HUES64 (cell line): ENCODE data around the gene KAT8.
"Not testable (repeated sequence)": the region's sequence is repeated elsewhere in the genome, so short reads cannot be mapped to it uniquely, and the experiment has no call there.

Experiments used
- H3K27ac ChIP-seq: 2 replicates; pipeline ENCODE4 v1.7.0; 2013; ENCODE audit warnings: low read depth, low read length, inconsistent platforms
- H3K27me3 ChIP-seq: 2 replicates; pipeline ENCODE4 v1.6.1; 2013; ENCODE audit warnings: mild to moderate bottlenecking, low read length; ENCODE audit not compliant: insufficient read depth
- H3K36me3 ChIP-seq: 2 replicates; pipeline ENCODE4 v1.6.1; 2013; ENCODE audit warnings: mild to moderate bottlenecking, low read length; ENCODE audit not compliant: insufficient read depth
- H3K4me1 ChIP-seq: 2 replicates; pipeline ENCODE4 v1.6.1; 2013; ENCODE audit warnings: mild to moderate bottlenecking, low read length, moderate library complexity; ENCODE audit not compliant: insufficient read depth
- H3K4me3 ChIP-seq: 2 replicates; pipeline ENCODE4 v1.5.1; 2013; ENCODE audit warnings: mild to moderate bottlenecking, low read length, moderate library complexity
- H3K9ac ChIP-seq: 2 replicates; pipeline ENCODE4 v1.6.1; 2013; ENCODE audit warnings: mild to moderate bottlenecking, low read depth, low read length
- H3K9me3 ChIP-seq: 2 replicates; pipeline ENCODE4 v1.6.1; 2013; ENCODE audit warnings: low read depth, low read length; ENCODE audit not compliant: insufficient read depth
- WGBS: fragments of 150-250, 120-280 bp; methylation state at CpG from one replicate; pipeline ENCODE4 v1.1.7; 2013; ENCODE audit warnings: missing lambda C conversion rate; 5-methylcytosine and 5-hydroxymethylcytosine counted together

KAT8 gene

DNA sequence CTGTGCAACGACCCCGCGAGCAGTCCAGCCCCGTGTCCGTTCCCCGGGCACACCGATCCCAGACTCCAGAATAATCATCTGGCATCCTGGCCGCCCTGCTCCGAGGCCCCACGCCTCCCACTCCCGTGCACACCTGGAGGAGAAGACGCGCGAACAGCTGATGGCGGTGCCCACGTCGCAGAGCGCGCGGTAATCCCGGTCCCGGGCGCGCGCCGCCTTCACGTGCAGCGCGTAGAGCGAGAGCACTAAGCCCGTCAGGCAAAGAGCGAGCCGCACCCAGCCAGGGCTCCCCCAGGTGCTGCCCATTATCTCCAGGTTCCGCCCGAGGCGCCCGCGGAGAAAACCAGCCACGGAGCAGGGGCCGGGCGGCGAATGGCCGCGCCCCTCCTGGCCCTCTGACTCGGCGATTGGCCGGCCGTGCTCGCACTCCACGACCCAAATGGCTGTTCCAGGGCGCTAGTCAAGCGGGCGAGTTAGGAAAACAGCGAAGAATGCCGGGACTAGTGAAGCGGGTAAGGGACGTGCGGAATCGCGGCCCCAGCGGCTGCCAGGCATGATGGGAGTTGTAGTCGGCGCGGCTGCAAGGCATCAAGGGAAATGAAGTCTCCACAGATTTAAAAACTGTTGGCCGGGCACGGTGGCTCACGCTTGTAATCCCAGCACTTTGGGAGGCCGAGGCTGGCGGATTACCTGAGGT, 22.9 kb upstream of the KAT8 start, which contains the start of gene VKORC1:
Gene VKORC1, minus strand, starts transcription at position 374 of the 697 bp plus-strand sequence. Its CDS starts 68 bp downstream, at position 306.
- peak within 1 kb of the TSS; percentile 79 for H3K4me3 ChIP-seq
- H3K27me3 ChIP-seq, result no peaks in the 10 kb centered on the region
- under 1% methylated on average over 69 of the region's 69 CpGs for WGBS
- H3K36me3 ChIP-seq, result peaks cover 23% of the 10 kb centered on the region
- no peaks in the 10 kb centered on the region for H3K9me3 ChIP-seq
- peak within 1 kb of the TSS; percentile 88 for H3K27ac ChIP-seq
- H3K4me1 ChIP-seq, result peaks cover 4% of the 10 kb centered on the region; the same call in 1 of the 2 replicates
- H3K9ac ChIP-seq, result peak within 1 kb of the TSS; percentile 83

DNA sequence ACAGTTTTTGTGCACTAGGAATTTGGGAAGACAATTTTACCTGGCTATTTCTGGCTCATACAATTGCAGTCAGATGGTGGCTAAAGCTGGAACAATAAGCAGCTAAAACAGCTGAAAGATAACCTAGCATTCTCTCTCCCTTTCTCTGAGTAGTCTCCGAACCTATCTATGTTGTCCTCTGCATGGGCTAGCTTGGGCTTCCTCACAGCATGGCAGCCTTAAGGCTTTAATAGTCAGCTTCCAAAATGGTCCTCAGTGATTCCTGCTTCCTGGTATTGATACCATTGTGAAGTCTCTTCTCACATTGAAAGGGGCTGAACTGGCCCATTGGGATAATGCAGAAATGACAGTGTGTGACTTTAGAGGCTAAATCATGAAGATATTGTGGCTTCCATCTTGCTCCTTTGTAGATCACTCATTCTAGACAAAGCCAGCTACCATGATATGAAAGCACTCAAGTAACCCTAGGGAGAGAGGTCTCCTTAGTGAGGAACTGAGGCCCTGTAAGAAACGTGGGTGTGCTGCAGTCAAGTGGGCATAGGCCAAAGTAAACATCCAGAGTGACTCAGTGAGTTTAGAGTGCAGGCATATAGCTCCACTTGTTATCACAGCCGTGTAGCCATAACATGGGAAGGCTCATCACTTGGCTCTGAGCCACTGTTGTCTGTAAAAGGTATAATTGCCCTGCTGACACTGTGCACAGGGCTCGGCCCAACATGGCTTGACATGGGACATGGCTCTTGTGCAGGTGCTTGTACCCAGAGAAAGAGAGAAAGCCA, 17.4 kb upstream of the KAT8 start:
- Histone ChIP-seq H3K9ac (no peak overlapping the region), H3K27ac (no peak overlapping the region), H3K27me3 (no peaks in the 10 kb centered on the region), H3K36me3 (no peaks in the 10 kb centered on the region), H3K4me1 (no peaks in the 10 kb centered on the region), H3K4me3 (no peak overlapping the region), H3K9me3 (no peaks in the 10 kb centered on the region)
- WGBS, result 79% methylated on average over 4 of the region's 4 CpGs

DNA sequence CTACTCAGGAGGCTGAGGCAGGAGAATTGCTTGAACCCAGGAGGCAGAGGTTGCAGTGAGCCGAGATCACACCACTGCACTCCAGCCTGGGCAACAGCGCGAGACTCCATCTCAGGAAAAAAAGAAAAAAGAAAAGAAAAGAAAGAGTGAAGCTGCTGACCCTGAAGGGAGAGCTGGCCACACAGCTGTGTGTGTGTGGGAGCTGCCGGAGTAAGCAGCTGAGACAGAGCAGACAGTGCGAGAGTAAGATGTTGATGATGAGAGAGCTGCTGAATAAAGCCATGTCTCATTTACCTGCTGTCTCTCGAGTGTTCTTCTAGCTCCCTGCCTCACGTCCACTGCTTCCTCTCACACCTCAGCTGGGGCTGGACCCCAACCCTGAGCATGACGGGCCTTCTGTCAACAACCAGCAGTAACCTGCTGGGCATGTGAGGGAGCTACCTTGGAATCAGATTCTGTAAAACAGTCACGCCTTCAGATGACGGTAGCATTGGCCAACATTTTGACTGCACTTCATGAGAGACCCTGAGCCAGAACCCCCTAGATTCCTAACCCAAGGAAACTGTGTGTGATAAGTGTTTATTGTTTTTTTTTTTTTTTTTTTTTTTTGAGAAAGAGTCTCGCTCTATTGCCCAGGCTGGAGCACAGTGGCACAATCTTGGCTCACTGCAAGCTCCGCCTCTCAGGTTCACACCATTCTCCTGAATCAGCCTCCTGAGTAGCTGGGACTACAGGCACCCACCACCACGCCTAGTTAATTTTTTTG, 16.4 kb upstream of the KAT8 start:
- not testable (repeated sequence) for H3K9ac ChIP-seq, H3K27ac ChIP-seq, H3K4me3 ChIP-seq, H3K36me3 ChIP-seq, H3K9me3 ChIP-seq, H3K27me3 ChIP-seq, H3K4me1 ChIP-seq
- 83% methylated on average over 13 of the region's 13 CpGs for WGBS

DNA sequence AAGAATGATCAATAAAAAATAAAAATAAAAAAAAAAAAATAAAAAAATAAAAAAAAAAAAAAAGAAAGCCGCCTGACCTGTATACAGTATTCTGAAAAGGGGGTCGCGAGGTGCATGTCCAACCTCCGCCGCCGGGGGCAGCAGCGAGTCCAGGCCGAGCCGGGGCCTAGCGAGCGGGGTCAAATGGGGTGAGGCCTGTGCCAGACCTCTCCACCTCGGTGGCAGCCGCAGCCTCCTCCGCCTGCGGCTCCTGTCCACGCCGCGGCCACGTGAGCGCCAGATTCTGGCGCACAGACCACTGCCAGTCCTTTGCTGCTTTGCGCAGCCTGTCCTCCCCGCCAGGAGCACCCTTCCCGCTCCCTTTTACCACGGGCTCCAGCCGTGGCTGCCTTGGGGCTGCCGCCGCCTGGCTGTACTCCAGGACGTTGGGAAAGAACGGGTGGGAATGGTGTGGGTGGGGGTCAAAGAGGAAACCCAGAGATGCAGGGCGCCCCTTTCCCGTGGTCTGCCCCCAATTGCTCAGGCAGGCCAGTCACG, 11.7 kb upstream of the KAT8 start:
- H3K9ac ChIP-seq, result 0 out of 2 replicates have a peak overlapping the region, but pooled peaks have one; percentile 47
- no peaks in the 10 kb centered on the region for H3K4me1 ChIP-seq
- peaks cover 15% of the 10 kb centered on the region for H3K36me3 ChIP-seq
- 38% methylated on average over 30 of the region's 33 CpGs for WGBS
- H3K4me3 ChIP-seq, result no peak overlapping the region
- H3K9me3 ChIP-seq, result no peaks in the 10 kb centered on the region
- H3K27ac ChIP-seq, result no peak overlapping the region
- no peaks in the 10 kb centered on the region for H3K27me3 ChIP-seq

DNA sequence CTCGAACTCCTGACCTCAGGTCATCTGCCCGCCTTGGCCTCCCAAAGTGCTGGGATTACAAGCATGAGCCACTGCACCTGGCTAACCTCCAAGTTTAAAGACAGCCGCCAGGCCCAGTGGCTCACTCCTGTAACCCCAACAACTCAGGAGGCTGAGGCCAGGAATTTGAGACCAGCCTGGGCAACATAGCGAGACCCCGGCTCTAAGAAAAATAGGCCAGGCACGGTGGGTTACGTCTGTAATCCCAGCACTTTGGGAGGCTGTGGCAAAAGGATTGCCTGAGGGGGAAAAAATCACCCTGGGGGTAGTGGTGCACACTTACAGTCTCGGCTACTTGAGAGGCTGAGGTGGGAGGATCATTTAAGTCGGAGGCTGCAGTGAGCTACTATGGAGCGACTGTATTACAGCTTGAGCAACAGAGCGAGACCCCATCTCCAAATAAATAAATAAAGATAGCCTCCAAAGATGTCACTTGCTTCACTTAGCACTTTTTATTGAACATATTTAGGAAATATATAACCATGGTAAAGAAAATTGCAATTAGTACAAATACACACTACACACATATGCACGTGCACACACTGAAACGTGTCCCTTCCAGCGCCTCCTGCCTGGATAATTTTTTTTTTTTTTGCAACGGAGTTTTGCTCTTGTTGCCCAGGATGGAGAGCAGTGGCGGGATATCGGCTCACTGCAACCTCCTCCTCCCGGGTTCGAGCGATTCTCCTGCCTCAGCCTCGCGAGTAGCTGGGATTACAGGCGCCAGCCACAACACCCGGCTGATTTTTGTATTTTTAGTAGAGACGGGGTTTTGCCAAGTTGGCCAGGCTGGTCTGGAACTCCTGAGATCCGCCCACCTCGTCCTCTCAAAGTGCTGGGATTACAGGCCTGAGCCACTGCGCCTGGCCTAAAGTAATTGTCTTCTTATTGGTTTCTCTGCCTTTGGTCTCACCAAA, 10.7 kb upstream of the KAT8 start:
- H3K27ac ChIP-seq, result no peak overlapping the region
- H3K9ac ChIP-seq, result no peak overlapping the region
- H3K4me1 ChIP-seq, result no peaks in the 10 kb centered on the region
- no peaks in the 10 kb centered on the region for H3K9me3 ChIP-seq
- H3K4me3 ChIP-seq, result no peak overlapping the region
- 94% methylated on average over 28 of the region's 28 CpGs for WGBS
- peaks cover 25% of the 10 kb centered on the region for H3K36me3 ChIP-seq
- H3K27me3 ChIP-seq, result no peaks in the 10 kb centered on the region

DNA sequence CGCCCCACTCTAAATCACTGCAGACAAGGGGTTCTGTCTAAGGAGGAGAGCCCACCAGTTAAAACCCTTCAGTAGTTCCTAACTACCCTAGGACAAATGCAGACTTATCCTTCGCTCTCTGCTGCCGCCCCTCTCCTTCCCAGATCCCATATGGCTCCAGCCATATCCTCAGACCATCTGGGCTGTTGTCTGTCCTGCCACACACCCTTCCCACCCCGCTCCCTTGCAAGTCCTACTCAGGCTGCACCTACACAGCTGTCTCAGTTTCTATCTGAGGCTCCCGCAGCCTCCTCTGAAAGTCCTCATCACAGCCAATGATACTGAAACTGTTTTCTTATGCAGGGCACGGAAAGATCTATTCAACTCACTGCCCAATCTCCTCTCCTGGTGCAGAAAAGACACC, 10.0 kb upstream of the KAT8 start:
- 89% methylated on average over 6 of the region's 6 CpGs for WGBS
- no peaks in the 10 kb centered on the region for H3K4me1 ChIP-seq
- H3K27me3 ChIP-seq, result no peaks in the 10 kb centered on the region
- H3K4me3 ChIP-seq, result no peak overlapping the region; the same call in 1 of the 2 replicates
- H3K36me3 ChIP-seq, result peaks cover 32% of the 10 kb centered on the region
- H3K9ac ChIP-seq, result no peak overlapping the region
- H3K27ac ChIP-seq, result no peak overlapping the region
- no peaks in the 10 kb centered on the region for H3K9me3 ChIP-seq

DNA sequence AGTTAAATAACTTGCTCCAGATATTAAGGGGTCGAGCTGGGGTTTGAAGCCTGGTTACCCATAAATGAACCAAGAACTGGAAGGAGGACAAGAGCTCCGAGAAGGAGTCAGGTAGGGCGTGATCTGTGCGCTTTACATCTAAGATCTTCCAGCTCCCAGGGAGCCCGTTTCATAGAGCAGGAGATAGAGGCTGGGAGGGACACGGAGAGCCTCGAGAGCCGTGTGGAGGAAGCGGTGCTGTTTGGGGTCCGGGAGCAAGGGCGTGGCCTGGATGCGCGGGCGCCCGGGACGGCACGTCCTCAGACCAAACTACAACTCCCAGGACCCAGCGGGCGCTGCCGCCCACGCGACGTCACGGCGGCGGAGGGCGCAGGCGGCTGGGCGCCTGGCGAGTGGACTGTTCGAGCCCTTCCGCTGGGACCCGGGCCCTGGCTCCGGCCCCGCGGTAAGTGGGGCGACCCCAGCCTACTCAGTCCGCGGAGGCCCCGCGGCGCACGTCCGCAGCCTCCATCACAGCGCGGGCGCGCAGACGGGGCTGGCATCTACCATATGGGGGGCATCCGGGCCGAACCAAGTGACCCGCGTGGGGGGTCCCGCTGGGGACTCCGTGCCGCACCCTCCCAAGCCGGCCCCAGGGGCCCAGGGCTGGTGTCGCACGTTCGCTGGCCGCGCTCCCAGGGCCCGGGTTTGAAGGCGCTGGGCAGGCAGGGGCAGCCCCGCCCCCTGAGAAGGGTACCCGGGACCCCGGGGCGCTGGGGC, 9.2 kb upstream of the KAT8 start, which contains the start of gene BCKDK:
Gene BCKDK, plus strand, starts transcription at position 352 of the 759 bp plus-strand sequence. CDS start 838 bp downstream, outside the sequence.
- Histone ChIP-seq H3K4me3 (peak within 1 kb of the TSS; percentile 83), H3K27me3 (no peaks in the 10 kb centered on the region), H3K27ac (no peak within 1 kb of the TSS), H3K4me1 (no peaks in the 10 kb centered on the region), H3K9me3 (no peaks in the 10 kb centered on the region), H3K9ac (peak within 1 kb of the TSS; percentile 73), H3K36me3 (peaks cover 40% of the 10 kb centered on the region)
- WGBS, result 5% methylated on average over 68 of the region's 68 CpGs

DNA sequence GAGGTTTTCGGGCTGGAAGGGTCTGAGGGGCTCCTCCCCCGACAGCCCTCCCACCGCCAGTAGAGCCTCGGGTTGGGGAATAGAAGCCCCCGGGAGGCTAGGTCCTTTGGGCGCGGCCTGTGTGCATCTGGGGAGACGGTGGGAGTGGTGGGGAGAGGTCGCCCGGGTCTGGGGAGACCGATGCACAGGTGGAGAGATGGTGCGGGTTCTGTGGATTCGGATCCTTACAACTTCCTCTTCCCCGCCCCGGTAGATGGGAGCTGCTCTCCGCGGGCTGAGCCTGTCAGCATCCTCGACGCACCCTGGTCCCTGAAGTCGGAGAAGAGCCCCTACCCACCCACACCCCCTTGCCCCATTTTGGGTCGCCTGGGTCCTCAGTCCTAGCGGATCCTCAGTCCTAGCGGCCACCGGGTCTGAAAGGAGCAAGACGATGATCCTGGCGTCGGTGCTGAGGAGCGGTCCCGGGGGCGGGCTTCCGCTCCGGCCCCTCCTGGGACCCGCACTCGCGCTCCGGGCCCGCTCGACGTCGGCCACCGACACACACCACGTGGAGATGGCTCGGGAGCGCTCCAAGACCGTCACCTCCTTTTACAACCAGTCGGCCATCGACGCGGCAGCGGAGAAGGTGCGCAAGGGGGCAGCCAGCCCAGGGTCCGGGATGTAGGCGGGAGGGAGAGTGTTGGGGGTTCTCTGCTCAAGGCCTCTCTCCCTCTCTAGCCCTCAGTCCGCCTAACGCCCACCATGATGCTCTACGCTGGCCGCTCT, 8.5 kb upstream of the KAT8 start:
- H3K27me3 ChIP-seq, result no peaks in the 10 kb centered on the region
- H3K36me3 ChIP-seq, result peaks cover 40% of the 10 kb centered on the region
- H3K27ac ChIP-seq, result no peak overlapping the region
- H3K4me1 ChIP-seq, result no peaks in the 10 kb centered on the region
- peak overlapping the region; percentile 83 for H3K4me3 ChIP-seq
- H3K9ac ChIP-seq, result peak overlapping the region; percentile 73
- H3K9me3 ChIP-seq, result no peaks in the 10 kb centered on the region
- 62% methylated on average over 57 of the region's 57 CpGs for WGBS

DNA sequence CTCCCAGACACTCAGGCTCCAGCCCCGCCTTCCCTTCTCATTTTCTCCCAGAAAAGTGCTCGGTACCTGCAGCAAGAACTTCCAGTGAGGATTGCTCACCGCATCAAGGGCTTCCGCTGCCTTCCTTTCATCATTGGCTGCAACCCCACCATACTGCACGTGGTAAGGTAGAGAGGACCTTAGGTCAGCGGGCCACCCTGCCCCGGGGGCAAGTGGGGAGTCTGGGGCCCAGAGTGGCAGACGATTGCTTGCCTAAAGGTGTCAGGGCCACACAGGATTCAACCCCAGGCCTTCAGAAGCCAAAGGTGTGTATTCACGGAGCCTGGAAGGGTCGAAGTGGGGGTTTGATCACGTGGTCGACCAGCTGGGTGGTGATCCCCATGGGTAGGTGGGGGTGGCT, 7.8 kb upstream of the KAT8 start:
- no peak overlapping the region for H3K27ac ChIP-seq
- 95% methylated on average over 12 of the region's 12 CpGs for WGBS
- H3K4me1 ChIP-seq, result no peaks in the 10 kb centered on the region

More for the DNA sequence above, 7.8 kb upstream of the KAT8 start:
- Histone ChIP-seq H3K36me3 (peaks cover 42% of the 10 kb centered on the region), H3K9me3 (no peaks in the 10 kb centered on the region), H3K9ac (no peak overlapping the region), H3K4me3 (peak overlapping the region; percentile 83; the same call in 1 of the 2 replicates), H3K27me3 (no peaks in the 10 kb centered on the region)
